Measurements from ENCODE around the gene SPOP. TPM values are rescaled to one million over a fixed set of nuclear protein-coding genes. Genes with fewer than 3 reads are reported as not detected.
"Not testable (repeated sequence)": the region's sequence is repeated elsewhere in the genome, so short reads cannot be mapped to it uniquely, and the experiment has no call there.

The SPOP gene
- total RNA-seq, 1 donor from 2014 or later: 142 TPM

DNA sequence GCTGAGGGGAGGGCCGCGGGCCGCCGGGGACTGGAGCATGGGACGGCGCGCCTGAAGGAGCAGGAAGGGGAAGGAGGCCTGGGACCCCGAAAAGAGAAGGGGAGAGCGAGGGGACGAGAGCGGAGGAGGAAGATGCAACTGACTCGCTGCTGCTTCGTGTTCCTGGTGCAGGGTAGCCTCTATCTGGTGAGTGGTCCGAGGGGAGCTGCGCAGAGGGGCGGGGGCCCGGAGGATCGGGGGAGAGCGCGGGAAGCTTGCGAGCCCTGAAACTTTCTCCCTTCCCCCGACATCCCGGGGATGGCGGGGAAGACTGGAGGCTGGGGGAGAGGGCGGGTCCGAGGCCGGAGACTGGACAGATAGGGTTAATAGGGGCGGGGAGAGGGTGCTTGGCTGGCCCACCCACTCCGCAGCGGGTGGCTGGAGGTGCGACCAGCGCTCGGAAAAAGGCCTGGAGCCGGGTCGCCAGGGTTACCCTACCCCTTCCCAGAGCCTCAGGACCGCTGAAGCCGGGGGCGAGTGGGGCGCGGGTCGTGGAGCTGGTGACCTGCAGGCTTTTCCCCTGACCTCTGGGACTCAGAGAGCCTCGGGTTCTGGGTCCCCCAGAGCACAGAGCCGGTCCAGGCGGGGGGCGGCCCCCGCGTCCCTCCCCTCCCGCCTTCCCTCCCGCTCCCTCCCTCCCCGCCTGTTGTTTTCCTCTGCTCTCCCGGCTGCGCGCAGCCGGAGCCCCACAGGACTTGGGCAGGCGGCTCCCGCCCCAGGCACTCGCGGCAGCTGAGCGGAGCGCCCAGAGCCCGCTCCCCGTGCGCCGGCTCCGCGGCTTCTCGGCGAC, 101.6 kb downstream of the SPOP start:
- FAIRE-seq (no peak), DNase-seq (ENCODE audit: low spot score in 2 of 2) (peak; percentile 66 to 68)

- FAIRE-seq (no peak), DNase-seq (ENCODE audit: low spot score in 2 of 2) (peak; percentile 73 to 79)
Observed at GRCh38 chr17:49575679-49576087, 102.2 kb downstream of the SPOP start, which contains the start of gene NXPH3. Gene NXPH3, plus strand, starts transcription at chr17:49575871. Its CDS starts 349 bp downstream, at chr17:49576220.

- peak in 1 of 2 donors; percentile 25 for DNase-seq (ENCODE audit: low spot score in 2 of 2)
- FAIRE-seq: no peak
Observed at GRCh38 chr17:49574945-49575678, 102.8 kb downstream of the SPOP start.

- FAIRE-seq (no peak), DNase-seq (ENCODE audit: low spot score in 2 of 2) (peak in 1 of 2 donors; percentile 65)
Observed at GRCh38 chr17:49574323-49574781, 103.5 kb downstream of the SPOP start.

- FAIRE-seq: no peak
Observed at GRCh38 chr17:49573510-49574322, 104.2 kb downstream of the SPOP start.

DNA sequence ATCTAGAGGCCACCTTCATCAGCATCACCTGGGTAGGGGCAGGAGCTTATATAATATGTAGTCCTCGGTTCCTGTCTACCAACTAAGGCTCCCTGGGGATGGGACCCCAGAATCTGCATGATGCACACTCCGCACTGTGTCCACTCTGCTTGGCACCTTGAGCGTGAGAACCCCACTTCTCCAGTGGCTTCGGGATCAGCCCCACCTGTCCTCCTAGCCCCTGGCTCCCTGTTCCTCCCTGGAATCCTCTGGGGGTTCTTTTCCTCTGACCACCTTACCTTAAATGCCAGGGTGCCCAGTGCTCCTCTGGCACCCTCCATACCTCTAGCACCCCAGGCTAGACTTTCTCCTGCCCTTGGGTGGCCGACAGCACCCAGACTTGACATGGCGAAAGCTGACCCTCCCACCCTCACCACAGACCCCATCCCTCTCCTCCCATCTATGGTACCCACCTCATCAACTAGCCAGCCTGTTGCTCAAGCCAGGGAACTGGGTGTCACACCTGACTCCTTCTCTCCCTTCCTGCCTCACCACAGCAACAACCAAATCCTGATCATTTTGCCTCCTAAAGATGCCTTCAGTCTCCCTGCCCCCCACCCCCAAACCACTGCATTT, 105.0 kb downstream of the SPOP start:
- FAIRE-seq (no peak), DNase-seq (ENCODE audit: low spot score in 2 of 2) (no peak)

More at GRCh38 chr17:49573510-49574322, 104.2 kb downstream of the SPOP start:
- DNase-seq (ENCODE audit: low spot score in 2 of 2): no peak

GRCh38 chr17:49572226-49572625, 105.7 kb downstream of the SPOP start:
- FAIRE-seq (no peak), DNase-seq (ENCODE audit: low spot score in 2 of 2) (no peak)

DNA sequence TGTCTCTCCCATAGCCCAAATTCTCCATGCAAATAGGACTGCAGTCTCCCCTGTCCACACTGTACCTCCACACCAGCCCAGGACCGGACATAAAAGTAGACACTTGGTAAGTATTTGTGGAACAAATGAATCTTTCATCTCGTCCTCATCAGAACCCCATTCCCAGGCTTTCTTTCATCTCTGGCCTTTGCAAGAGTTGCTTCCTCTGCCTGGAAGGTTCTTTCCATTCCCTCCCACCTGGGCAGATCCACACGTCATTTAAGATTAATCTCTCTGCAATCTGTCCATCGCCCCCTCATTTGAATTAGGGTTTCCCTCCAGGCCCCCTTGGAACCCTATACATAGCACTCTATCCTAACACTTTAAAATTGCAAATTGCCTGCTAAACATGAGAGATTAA, 106.1 kb downstream of the SPOP start:
- DNase-seq (ENCODE audit: low spot score in 2 of 2) (no peak), FAIRE-seq (no peak)

DNA sequence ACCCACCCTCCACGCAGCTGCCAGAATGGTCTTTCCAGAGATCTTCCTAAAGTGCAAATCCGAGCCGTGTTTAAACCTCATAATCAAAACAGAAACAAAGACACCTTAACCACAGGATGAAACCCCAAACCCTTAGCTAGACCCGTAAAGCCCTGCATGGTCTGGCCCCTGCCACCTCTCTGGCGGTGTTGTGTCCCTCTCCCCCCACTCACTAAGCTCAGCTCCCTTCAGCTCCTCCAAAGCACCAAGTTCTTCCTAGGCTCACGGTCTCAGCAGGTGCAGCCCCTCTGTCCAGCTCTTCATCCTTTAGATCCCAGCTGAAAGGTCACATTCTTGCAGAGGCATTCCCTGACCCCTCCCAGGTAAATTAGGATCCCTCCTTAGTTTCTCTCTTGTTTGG, 106.6 kb downstream of the SPOP start:
- FAIRE-seq: no peak
- no peak for DNase-seq (ENCODE audit: low spot score in 2 of 2)

DNA sequence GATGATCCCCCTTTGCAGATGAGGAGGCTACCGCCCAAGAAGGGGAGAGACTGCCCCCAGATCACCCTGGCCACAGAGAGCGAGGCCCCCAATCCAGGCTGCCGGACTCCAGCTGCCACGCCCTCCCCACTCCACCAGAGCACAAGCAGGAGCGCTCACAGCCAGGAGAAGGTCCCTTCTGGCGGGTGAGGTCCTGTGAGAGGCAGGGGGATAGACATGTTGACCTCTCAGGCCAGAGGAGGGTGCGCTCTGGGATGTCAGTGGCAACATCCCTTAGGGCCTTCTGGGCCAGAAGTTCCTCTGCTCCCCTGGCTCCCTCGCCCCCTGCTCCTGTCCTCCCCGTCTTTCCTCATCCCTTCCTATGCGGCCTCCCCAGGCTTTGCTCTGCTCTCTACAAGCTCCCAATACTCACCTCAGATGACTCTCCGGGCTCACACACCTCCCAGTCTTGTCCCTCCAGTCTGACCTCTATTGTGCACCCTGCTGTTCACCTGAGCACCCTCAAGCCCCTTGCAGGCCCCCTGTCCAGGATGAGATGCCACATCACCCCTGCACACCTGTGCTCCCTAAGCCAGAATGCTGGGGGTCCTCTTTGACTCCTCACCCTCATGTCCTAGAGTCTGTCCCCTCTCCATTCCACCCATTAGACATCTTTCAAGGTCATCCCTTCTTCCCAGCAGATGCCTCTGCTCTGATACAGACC, 107.2 kb downstream of the SPOP start:
- DNase-seq (ENCODE audit: low spot score in 2 of 2): no peak
- FAIRE-seq: no peak

DNA sequence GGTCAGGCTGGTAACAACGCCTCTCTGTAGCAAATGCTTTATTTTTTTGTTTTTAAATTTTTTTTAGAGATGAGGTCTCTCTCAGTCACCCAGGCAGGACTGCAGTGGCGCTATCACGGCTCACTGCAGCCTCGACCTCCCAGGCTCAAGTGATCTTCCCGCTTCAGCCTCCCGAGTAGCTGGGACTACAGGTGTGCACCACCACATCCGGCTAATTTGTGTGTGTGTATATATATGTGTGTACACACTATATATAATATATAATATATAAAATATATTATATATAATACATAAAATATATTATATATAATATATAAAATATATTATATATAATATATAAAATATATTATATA, 109.2 kb downstream of the SPOP start:
- not testable (repeated sequence) for DNase-seq (ENCODE audit: low spot score in 2 of 2); FAIRE-seq

DNA sequence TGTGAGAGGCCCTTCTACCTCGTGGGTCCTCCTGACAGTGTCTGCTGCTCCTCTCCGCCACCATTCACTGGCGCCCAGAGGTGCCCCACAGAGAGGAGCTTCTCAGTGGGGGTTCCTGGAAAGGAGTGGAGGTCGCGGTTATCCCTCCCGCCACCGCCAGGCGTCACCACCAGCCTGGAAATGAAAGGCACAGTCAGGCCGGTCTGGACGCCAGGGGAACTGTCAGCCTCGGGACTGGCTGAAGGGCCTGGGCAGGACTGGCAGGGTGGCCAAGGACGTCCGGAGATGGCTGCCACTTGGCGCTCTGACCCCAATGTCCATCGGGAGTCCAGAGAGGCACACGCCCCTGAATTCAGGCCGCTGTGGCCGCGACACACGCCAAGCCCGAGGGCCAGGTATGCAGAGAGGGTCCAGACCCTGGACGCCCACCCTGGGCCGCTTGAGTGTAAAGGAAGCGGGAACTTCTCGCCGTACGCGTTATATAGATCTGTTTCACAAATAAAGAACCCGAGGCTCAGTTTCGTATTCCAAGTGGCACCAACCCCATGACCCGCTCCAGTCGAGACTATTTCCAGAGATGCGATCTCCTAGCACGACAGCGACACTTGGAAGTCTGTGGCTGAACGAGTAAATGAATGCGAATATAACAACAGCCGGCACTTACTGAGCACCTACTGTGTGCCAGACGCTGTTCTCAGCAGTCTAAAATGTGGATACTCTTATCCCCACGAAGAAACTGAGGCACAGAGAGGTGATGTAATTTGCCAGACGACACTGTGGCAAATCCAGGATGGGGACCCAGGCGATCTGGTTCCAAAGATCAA, 109.8 kb downstream of the SPOP start:
- no peak for FAIRE-seq

GRCh38 chr17:49567104-49567521, 110.8 kb downstream of the SPOP start:
- DNase-seq (ENCODE audit: low spot score in 2 of 2) (no peak), FAIRE-seq (no peak)

More for the DNA sequence above, 109.8 kb downstream of the SPOP start:
- DNase-seq (ENCODE audit: low spot score in 2 of 2): peak; percentile 70 to 75

DNA sequence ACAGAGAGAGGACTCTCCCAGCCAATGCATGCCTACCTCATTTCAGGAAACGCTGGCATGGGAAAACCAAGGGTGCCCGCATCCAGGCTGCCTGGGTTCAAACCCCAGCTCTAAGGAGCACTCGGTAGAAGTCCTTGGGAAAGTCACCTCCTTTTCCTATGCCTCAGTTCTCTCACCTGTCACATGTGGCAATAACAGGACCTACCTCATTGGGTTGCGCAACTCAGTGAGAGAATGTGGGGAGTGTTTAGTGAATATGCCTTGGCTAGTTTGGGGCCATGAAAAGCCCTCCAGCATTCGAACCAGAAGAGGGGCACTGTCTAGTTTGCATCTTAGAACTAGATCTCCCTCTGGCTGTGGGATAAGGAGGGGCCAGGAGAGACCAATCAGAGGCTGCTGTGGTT, 111.2 kb downstream of the SPOP start:
- DNase-seq (ENCODE audit: low spot score in 2 of 2): no peak
- FAIRE-seq: no peak

GRCh38 chr17:49565948-49566491, 111.9 kb downstream of the SPOP start:
- no peak for FAIRE-seq
- no peak for DNase-seq (ENCODE audit: low spot score in 2 of 2)

DNA sequence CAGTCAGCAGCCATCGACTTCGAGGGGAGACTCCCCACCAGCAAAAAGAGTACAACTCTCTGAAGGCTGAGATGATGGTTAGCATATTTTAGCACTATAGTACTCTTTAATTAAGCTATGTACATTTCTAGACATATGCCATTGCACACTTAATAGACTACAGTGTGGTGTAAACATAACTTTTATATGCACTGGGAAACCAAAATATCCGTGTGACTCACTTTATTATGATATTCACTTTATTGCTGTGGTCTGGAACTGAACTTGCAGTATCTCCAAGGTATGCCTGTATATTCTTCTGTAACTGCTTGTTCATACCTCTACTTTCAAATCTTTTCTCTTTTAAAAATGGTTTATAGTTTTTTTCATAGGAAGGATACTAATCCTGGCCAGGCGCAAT, 113.3 kb downstream of the SPOP start:
- FAIRE-seq (no peak), DNase-seq (ENCODE audit: low spot score in 2 of 2) (no peak)

- FAIRE-seq: no peak
Observed at GRCh38 chr17:49557312-49558024, 120.4 kb downstream of the SPOP start.

More at GRCh38 chr17:49557312-49558024, 120.4 kb downstream of the SPOP start:
- DNase-seq (ENCODE audit: low spot score in 2 of 2): peak in 1 of 2 donors; percentile 45

Measured in frontal cortex (tissue), 4 donors.